ENCODE data around the gene ELF2.
"Not testable (repeated sequence)": the region's sequence is repeated elsewhere in the genome, so short reads cannot be mapped to it uniquely, and the experiment has no call there.

Gene ELF2

GRCh38 chr4:139188648-139189416 is 11.8 kb upstream of the ELF2 start:
- in situ Hi-C loops (cut with MboI; ENCODE audit: low sequenced_read_pairs): no loop called here

GRCh38 chr4:139184129-139184528 is 7.1 kb upstream of the ELF2 start:
- in situ Hi-C loops (cut with MboI; ENCODE audit: low sequenced_read_pairs): no loop called here

GRCh38 chr4:139177869-139178619 is 1.0 kb upstream of the ELF2 start:
- in situ Hi-C loops (cut with MboI; ENCODE audit: low sequenced_read_pairs): no loop called here

GRCh38 chr4:139176302-139177048 is 543 bp downstream of the ELF2 start:
- in situ Hi-C loops (cut with MboI; ENCODE audit: low sequenced_read_pairs): no loop called here

- in situ Hi-C loops (cut with MboI; ENCODE audit: low sequenced_read_pairs): no loop called here
These were observed 1.2 kb downstream of the ELF2 start for GRCh38 chr4:139175646-139176301.

- in situ Hi-C loops (cut with MboI; ENCODE audit: low sequenced_read_pairs): no loop called here
These were observed 4.9 kb downstream of the ELF2 start for GRCh38 chr4:139171876-139172691.

GRCh38 chr4:139170932-139171331 is 6.1 kb downstream of the ELF2 start:
- in situ Hi-C loops (cut with MboI; ENCODE audit: low sequenced_read_pairs): no loop called here

- in situ Hi-C loops (cut with MboI; ENCODE audit: low sequenced_read_pairs): no loop called here
These were observed 9.1 kb downstream of the ELF2 start for GRCh38 chr4:139167774-139168444.

GRCh38 chr4:139164731-139165130 is 12.3 kb downstream of the ELF2 start:
- in situ Hi-C loops (cut with MboI; ENCODE audit: low sequenced_read_pairs): no loop called here

- in situ Hi-C loops (cut with MboI; ENCODE audit: low sequenced_read_pairs): no loop called here
These were observed 13.2 kb downstream of the ELF2 start for GRCh38 chr4:139163806-139164206.

- in situ Hi-C loops (cut with MboI; ENCODE audit: low sequenced_read_pairs): not testable (repeated sequence)
These were observed 19.0 kb downstream of the ELF2 start for GRCh38 chr4:139157977-139158376.

- in situ Hi-C loops (cut with MboI; ENCODE audit: low sequenced_read_pairs): no loop called here
These were observed 22.0 kb downstream of the ELF2 start for GRCh38 chr4:139154952-139155557.

- in situ Hi-C loops (cut with MboI; ENCODE audit: low sequenced_read_pairs): no loop called here
These were observed 22.5 kb downstream of the ELF2 start for GRCh38 chr4:139154538-139154937.

- in situ Hi-C loops (cut with MboI; ENCODE audit: low sequenced_read_pairs): no loop called here
These were observed 22.9 kb downstream of the ELF2 start for GRCh38 chr4:139154134-139154421.

- in situ Hi-C loops (cut with MboI; ENCODE audit: low sequenced_read_pairs): no loop called here
These were observed 23.4 kb downstream of the ELF2 start for GRCh38 chr4:139153411-139154133.

GRCh38 chr4:139152249-139152648 is 24.8 kb downstream of the ELF2 start:
- in situ Hi-C loops (cut with MboI; ENCODE audit: low sequenced_read_pairs): no loop called here

- in situ Hi-C loops (cut with MboI; ENCODE audit: low sequenced_read_pairs): no loop called here
These were observed 29.9 kb downstream of the ELF2 start for GRCh38 chr4:139146926-139147629.

- in situ Hi-C loops (cut with MboI; ENCODE audit: low sequenced_read_pairs): no loop called here
These were observed 31.5 kb downstream of the ELF2 start for GRCh38 chr4:139145552-139145932.
